ENCODE results near the gene RFX7. TPM values are rescaled to one million over a fixed set of nuclear protein-coding genes. Genes with fewer than 3 reads are reported as not detected.
"Not testable (repeated sequence)": the region's sequence is repeated elsewhere in the genome, so short reads cannot be mapped to it uniquely, and the experiment has no call there.

The RFX7 gene
- total RNA-seq (2012; rRNA removed): 4.6 and 5.3 TPM in 2 replicates

GRCh38 chr15:56243163-56244037 lies at the start of gene RFX7:
RFX7 (minus strand) TSS chr15:56243879; CDS start chr15:56243285, 594 bp downstream.
- Histone ChIP-seq H3K4me3 (ENCODE audit: low read length) (peak within 1 kb of the TSS; percentile 72), H3K27me3 (ENCODE audit: control insufficient read depth, insufficient read depth, low read length) (no peaks in the 10 kb centered on the region), H3K9ac (ENCODE audit: low read depth, low read length) (peak within 1 kb of the TSS; percentile 85), H3K9me3 (replicated peaks; ENCODE audit: low read length) (no peaks in the 10 kb centered on the region), H3K4me2 (ENCODE audit: low read length) (peak within 1 kb of the TSS; percentile 97), H3K4me1 (ENCODE audit: control insufficient read depth, insufficient read depth, low read length) (peaks cover 25% of the 10 kb centered on the region), H3K36me3 (ENCODE audit: insufficient read depth, low read length) (no peaks in the 10 kb centered on the region)

- no peaks in the 10 kb centered on the region for H3K36me3 ChIP-seq (ENCODE audit: insufficient read depth, low read length)
- H3K4me2 ChIP-seq (ENCODE audit: low read length): no peak overlapping the region
- H3K4me1 ChIP-seq (ENCODE audit: control insufficient read depth, insufficient read depth, low read length): no peaks in the 10 kb centered on the region
- no peak overlapping the region for H3K9ac ChIP-seq (ENCODE audit: low read depth, low read length)
- no peaks in the 10 kb centered on the region for H3K27me3 ChIP-seq (ENCODE audit: control insufficient read depth, insufficient read depth, low read length)
- no peaks in the 10 kb centered on the region for H3K9me3 ChIP-seq (replicated peaks; ENCODE audit: low read length)
- H3K4me3 ChIP-seq (ENCODE audit: low read length): no peak overlapping the region
Observed at GRCh38 chr15:56292546-56293316, 49.1 kb upstream of the RFX7 start.

- H3K4me2 ChIP-seq (ENCODE audit: low read length): no peak overlapping the region
- H3K9me3 ChIP-seq (replicated peaks; ENCODE audit: low read length): no peaks in the 10 kb centered on the region
- H3K36me3 ChIP-seq (ENCODE audit: insufficient read depth, low read length): no peaks in the 10 kb centered on the region
- no peaks in the 10 kb centered on the region for H3K4me1 ChIP-seq (ENCODE audit: control insufficient read depth, insufficient read depth, low read length)
- no peak overlapping the region for H3K4me3 ChIP-seq (ENCODE audit: low read length)
- no peak overlapping the region for H3K9ac ChIP-seq (ENCODE audit: low read depth, low read length)
- no peaks in the 10 kb centered on the region for H3K27me3 ChIP-seq (ENCODE audit: control insufficient read depth, insufficient read depth, low read length)
Observed at GRCh38 chr15:56291741-56292140, 48.1 kb upstream of the RFX7 start.

- Histone ChIP-seq H3K4me2 (ENCODE audit: low read length) (no peak overlapping the region), H3K27me3 (ENCODE audit: control insufficient read depth, insufficient read depth, low read length) (peaks cover under 1% of the 10 kb centered on the region), H3K9ac (ENCODE audit: low read depth, low read length) (no peak overlapping the region), H3K4me1 (ENCODE audit: control insufficient read depth, insufficient read depth, low read length) (no peaks in the 10 kb centered on the region), H3K36me3 (ENCODE audit: insufficient read depth, low read length) (no peaks in the 10 kb centered on the region), H3K4me3 (ENCODE audit: low read length) (no peak overlapping the region), H3K9me3 (replicated peaks; ENCODE audit: low read length) (no peaks in the 10 kb centered on the region)
Observed at GRCh38 chr15:56286213-56286612, 42.5 kb upstream of the RFX7 start.

- no peaks in the 10 kb centered on the region for H3K36me3 ChIP-seq (ENCODE audit: insufficient read depth, low read length)
- H3K4me1 ChIP-seq (ENCODE audit: control insufficient read depth, insufficient read depth, low read length): no peaks in the 10 kb centered on the region
- H3K27me3 ChIP-seq (ENCODE audit: control insufficient read depth, insufficient read depth, low read length): peaks cover 8% of the 10 kb centered on the region
- no peak overlapping the region for H3K9ac ChIP-seq (ENCODE audit: low read depth, low read length)
- no peak overlapping the region for H3K4me2 ChIP-seq (ENCODE audit: low read length)
- no peak overlapping the region for H3K4me3 ChIP-seq (ENCODE audit: low read length)
- no peaks in the 10 kb centered on the region for H3K9me3 ChIP-seq (replicated peaks; ENCODE audit: low read length)
Observed at GRCh38 chr15:56281145-56281544, 37.5 kb upstream of the RFX7 start.

- Histone ChIP-seq H3K4me1 (ENCODE audit: control insufficient read depth, insufficient read depth, low read length) (no peaks in the 10 kb centered on the region), H3K4me2 (ENCODE audit: low read length) (no peak overlapping the region), H3K4me3 (ENCODE audit: low read length) (no peak overlapping the region), H3K9ac (ENCODE audit: low read depth, low read length) (no peak overlapping the region), H3K9me3 (replicated peaks; ENCODE audit: low read length) (no peaks in the 10 kb centered on the region), H3K36me3 (ENCODE audit: insufficient read depth, low read length) (no peaks in the 10 kb centered on the region), H3K27me3 (ENCODE audit: control insufficient read depth, insufficient read depth, low read length) (no peaks in the 10 kb centered on the region)
Observed at GRCh38 chr15:56273724-56274123, 30.0 kb upstream of the RFX7 start.

- Histone ChIP-seq H3K27me3 (ENCODE audit: control insufficient read depth, insufficient read depth, low read length) (no peaks in the 10 kb centered on the region), H3K4me2 (ENCODE audit: low read length) (no peak overlapping the region), H3K36me3 (ENCODE audit: insufficient read depth, low read length) (no peaks in the 10 kb centered on the region), H3K9ac (ENCODE audit: low read depth, low read length) (no peak overlapping the region), H3K9me3 (replicated peaks; ENCODE audit: low read length) (no peaks in the 10 kb centered on the region), H3K4me3 (ENCODE audit: low read length) (no peak overlapping the region), H3K4me1 (ENCODE audit: control insufficient read depth, insufficient read depth, low read length) (no peaks in the 10 kb centered on the region)
Observed at GRCh38 chr15:56272454-56272853, 28.8 kb upstream of the RFX7 start.

GRCh38 chr15:56266465-56266864 lies 22.8 kb upstream of the RFX7 start:
- H3K9ac ChIP-seq (ENCODE audit: low read depth, low read length); H3K36me3 ChIP-seq (ENCODE audit: insufficient read depth, low read length); H3K27me3 ChIP-seq (ENCODE audit: control insufficient read depth, insufficient read depth, low read length); H3K9me3 ChIP-seq (replicated peaks; ENCODE audit: low read length); H3K4me3 ChIP-seq (ENCODE audit: low read length); H3K4me2 ChIP-seq (ENCODE audit: low read length); H3K4me1 ChIP-seq (ENCODE audit: control insufficient read depth, insufficient read depth, low read length): not testable (repeated sequence)

GRCh38 chr15:56261854-56262509 lies 18.3 kb upstream of the RFX7 start:
- Histone ChIP-seq H3K4me1 (ENCODE audit: control insufficient read depth, insufficient read depth, low read length) (peaks cover 6% of the 10 kb centered on the region), H3K4me2 (ENCODE audit: low read length) (peak overlapping the region; percentile 53), H3K4me3 (ENCODE audit: low read length) (no peak overlapping the region), H3K27me3 (ENCODE audit: control insufficient read depth, insufficient read depth, low read length) (no peaks in the 10 kb centered on the region), H3K9me3 (replicated peaks; ENCODE audit: low read length) (no peaks in the 10 kb centered on the region), H3K9ac (ENCODE audit: low read depth, low read length) (no peak overlapping the region), H3K36me3 (ENCODE audit: insufficient read depth, low read length) (no peaks in the 10 kb centered on the region)

GRCh38 chr15:56257306-56257705 lies 13.6 kb upstream of the RFX7 start:
- not testable (repeated sequence) for H3K36me3 ChIP-seq (ENCODE audit: insufficient read depth, low read length); H3K4me2 ChIP-seq (ENCODE audit: low read length); H3K27me3 ChIP-seq (ENCODE audit: control insufficient read depth, insufficient read depth, low read length); H3K4me3 ChIP-seq (ENCODE audit: low read length); H3K4me1 ChIP-seq (ENCODE audit: control insufficient read depth, insufficient read depth, low read length); H3K9ac ChIP-seq (ENCODE audit: low read depth, low read length); H3K9me3 ChIP-seq (replicated peaks; ENCODE audit: low read length)

- no peak overlapping the region for H3K4me2 ChIP-seq (ENCODE audit: low read length)
- no peak overlapping the region for H3K9ac ChIP-seq (ENCODE audit: low read depth, low read length)
- H3K4me1 ChIP-seq (ENCODE audit: control insufficient read depth, insufficient read depth, low read length): no peaks in the 10 kb centered on the region
- no peaks in the 10 kb centered on the region for H3K9me3 ChIP-seq (replicated peaks; ENCODE audit: low read length)
- H3K4me3 ChIP-seq (ENCODE audit: low read length): no peak overlapping the region
- peaks cover 4% of the 10 kb centered on the region for H3K27me3 ChIP-seq (ENCODE audit: control insufficient read depth, insufficient read depth, low read length)
- no peaks in the 10 kb centered on the region for H3K36me3 ChIP-seq (ENCODE audit: insufficient read depth, low read length)
Observed at GRCh38 chr15:56254265-56254664, 10.6 kb upstream of the RFX7 start.
